ENCODE data around the gene KIAA1671.

KIAA1671 gene

DNA sequence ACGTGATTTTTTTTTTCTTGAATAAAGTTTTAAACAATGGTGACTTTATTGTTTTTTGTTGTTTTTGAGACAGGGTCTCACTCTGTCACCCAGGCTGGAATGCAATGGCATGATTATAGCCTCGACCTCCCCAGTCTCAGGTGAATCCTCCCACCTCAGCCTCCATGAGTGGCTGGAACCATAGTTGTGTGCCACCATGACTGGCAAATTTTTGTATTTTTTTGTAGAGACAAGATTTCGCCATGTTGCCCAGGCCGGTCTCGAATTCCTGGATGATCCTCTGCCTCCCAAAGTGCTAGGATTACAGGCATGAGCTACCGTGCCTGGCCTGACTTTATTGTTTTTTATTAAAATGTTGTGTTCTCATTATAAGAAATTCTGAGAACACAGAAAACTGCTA is 235.0 kb downstream of the KIAA1671 start:
- Mint-ChIP-seq H3K4me3 (no peak overlapping the region), H3K27ac (no peak overlapping the region), H3K4me1 (peaks cover 4% of the 10 kb centered on the region), H3K9me3 (peaks cover 3% of the 10 kb centered on the region), H3K27me3 (ENCODE audit: low read depth, poor library complexity) (peaks cover 2% of the 10 kb centered on the region), H3K36me3 (ENCODE audit: low read depth) (peaks cover 65% of the 10 kb centered on the region)
- TF ChIP-seq, protein P1, sequence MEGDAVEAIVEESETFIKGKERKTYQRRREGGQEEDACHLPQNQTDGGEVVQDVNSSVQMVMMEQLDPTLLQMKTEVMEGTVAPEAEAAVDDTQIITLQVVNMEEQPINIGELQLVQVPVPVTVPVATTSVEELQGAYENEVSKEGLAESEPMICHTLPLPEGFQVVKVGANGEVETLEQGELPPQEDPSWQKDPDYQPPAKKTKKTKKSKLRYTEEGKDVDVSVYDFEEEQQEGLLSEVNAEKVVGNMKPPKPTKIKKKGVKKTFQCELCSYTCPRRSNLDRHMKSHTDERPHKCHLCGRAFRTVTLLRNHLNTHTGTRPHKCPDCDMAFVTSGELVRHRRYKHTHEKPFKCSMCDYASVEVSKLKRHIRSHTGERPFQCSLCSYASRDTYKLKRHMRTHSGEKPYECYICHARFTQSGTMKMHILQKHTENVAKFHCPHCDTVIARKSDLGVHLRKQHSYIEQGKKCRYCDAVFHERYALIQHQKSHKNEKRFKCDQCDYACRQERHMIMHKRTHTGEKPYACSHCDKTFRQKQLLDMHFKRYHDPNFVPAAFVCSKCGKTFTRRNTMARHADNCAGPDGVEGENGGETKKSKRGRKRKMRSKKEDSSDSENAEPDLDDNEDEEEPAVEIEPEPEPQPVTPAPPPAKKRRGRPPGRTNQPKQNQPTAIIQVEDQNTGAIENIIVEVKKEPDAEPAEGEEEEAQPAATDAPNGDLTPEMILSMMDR (IDR thresholded peaks at IDR 0.05) = no peak
- no peak for DNase-seq

DNA sequence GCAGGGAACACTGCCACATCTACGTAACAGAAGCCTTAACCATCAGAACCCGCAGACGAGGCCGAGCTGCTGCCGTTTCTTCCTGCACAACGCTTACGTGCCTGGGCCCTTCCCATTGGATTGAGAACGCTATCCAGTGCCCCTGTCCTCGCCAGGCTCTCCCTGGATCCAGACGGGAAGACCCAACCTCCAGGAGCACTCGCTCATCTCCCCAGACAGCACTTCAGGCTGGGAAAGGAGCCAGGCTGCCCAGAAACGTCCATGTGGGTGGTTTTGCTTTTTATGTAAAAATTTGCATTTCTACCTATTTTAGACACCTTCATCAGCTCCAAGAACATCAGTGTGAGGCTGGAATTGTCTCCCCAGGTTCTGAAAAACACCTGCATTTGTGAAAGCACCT is 239.9 kb downstream of the KIAA1671 start:
- Mint-ChIP-seq H3K36me3 (ENCODE audit: low read depth) (peaks cover 67% of the 10 kb centered on the region), H3K27me3 (ENCODE audit: low read depth, poor library complexity) (no peaks in the 10 kb centered on the region), H3K4me1 (peaks cover 16% of the 10 kb centered on the region), H3K9me3 (peaks cover 3% of the 10 kb centered on the region), H3K27ac (no peak overlapping the region), H3K4me3 (no peak overlapping the region)
- TF ChIP-seq, protein P1 (IDR thresholded peaks at IDR 0.05) = no peak
- DNase-seq = no peak

DNA sequence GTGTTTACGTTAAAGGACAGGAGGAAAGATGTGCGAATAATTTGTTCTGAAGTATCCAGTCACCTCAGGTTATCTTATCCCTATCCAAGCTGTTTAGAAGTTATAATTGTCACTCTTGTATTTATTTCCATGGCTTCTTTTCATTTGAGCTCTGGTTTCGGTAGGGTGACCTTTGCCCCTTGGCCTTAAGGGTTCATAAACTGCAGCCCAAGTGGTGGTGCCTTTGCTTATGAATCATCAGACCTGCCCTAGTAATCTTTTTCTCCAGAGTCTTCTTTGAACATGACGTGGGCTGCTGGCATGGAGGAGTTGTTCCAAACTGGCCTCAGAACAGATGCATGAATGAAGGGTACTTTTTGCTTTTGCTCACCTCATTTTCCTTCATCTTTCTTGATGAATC is 240.6 kb downstream of the KIAA1671 start:
- peaks cover 3% of the 10 kb centered on the region for H3K9me3 Mint-ChIP-seq
- no peak for DNase-seq
- no peak overlapping the region for H3K4me3 Mint-ChIP-seq
- H3K4me1 Mint-ChIP-seq = peaks cover 20% of the 10 kb centered on the region
- H3K27ac Mint-ChIP-seq = no peak overlapping the region
- TF ChIP-seq, protein P1 (IDR thresholded peaks at IDR 0.05) = no peak
- no peaks in the 10 kb centered on the region for H3K27me3 Mint-ChIP-seq (ENCODE audit: low read depth, poor library complexity)
- H3K36me3 Mint-ChIP-seq (ENCODE audit: low read depth) = peaks cover 63% of the 10 kb centered on the region

DNA sequence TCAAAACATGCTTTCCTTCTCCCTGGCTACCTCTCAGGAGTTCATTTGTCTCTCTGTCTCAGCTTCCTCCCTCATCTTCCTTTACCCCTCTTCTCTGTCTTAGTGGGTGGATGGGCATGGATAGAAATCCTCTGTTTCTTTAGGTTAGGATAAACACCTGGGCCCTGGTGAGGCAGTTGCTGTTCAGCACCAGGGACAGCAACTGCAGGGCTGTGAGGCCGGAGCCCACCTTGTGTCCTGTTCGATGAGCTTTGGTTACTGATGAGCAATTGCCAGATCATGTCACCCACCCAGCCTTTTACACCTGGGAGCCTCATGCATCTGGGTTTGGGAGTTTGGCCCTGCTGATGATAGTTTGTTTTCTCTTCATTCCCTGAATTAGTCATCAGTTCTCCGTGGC is 241.0 kb downstream of the KIAA1671 start:
- H3K36me3 Mint-ChIP-seq (ENCODE audit: low read depth) = peaks cover 59% of the 10 kb centered on the region
- no peaks in the 10 kb centered on the region for H3K27me3 Mint-ChIP-seq (ENCODE audit: low read depth, poor library complexity)
- DNase-seq = peak; percentile 64
- peaks cover 20% of the 10 kb centered on the region for H3K4me1 Mint-ChIP-seq
- no peak overlapping the region for H3K27ac Mint-ChIP-seq
- TF ChIP-seq, protein P1 (IDR thresholded peaks at IDR 0.05) = no peak
- peaks cover 3% of the 10 kb centered on the region for H3K9me3 Mint-ChIP-seq
- no peak overlapping the region for H3K4me3 Mint-ChIP-seq

DNA sequence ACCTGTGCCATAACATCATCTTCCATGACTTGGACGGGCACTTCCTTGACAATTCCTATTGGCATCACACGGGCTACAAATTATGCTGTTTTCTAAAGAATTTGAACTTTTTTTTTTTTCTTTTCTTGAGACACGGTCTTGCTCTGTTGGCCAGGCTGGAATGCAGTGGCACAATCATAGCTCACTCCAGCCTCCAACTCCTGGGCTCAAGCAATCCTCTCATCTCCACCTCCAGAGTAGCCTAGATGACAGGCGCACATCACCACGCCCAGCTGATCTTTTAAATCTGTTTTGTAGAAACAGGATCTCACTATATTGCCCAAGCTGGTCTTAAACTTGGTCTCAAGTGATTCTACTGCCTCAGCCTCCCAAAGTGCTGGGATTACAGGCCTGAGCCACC is 243.8 kb downstream of the KIAA1671 start:
- no peak overlapping the region for H3K4me3 Mint-ChIP-seq
- peaks cover 37% of the 10 kb centered on the region for H3K36me3 Mint-ChIP-seq (ENCODE audit: low read depth)
- no peaks in the 10 kb centered on the region for H3K9me3 Mint-ChIP-seq
- DNase-seq = no peak
- no peaks in the 10 kb centered on the region for H3K27me3 Mint-ChIP-seq (ENCODE audit: low read depth, poor library complexity)
- peaks cover 36% of the 10 kb centered on the region for H3K4me1 Mint-ChIP-seq
- TF ChIP-seq, protein P1 (IDR thresholded peaks at IDR 0.05) = no peak
- no peak overlapping the region for H3K27ac Mint-ChIP-seq

DNA sequence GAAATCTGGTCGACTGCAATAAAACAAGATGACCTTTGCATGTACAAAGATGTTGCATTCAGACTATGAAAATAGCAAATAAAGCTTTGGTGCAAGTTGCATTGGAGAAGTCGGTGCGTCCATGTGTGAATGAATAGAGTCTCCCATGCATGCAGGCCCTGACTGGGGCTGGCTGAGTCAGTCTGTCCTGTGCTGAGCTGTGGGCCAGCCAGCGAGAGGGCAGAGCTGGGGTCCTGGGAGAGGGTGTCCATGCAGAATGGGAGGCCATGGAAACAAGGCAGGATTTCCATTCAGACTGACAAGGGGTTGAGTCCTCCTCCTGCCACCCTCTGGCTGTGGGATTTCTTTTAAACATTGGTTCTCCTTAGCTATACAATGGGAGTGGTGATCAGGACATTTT is 244.8 kb downstream of the KIAA1671 start:
- Mint-ChIP-seq H3K4me3 (no peak overlapping the region), H3K27ac (no peak overlapping the region), H3K36me3 (ENCODE audit: low read depth) (peaks cover 29% of the 10 kb centered on the region), H3K9me3 (no peaks in the 10 kb centered on the region), H3K27me3 (ENCODE audit: low read depth, poor library complexity) (no peaks in the 10 kb centered on the region), H3K4me1 (peaks cover 40% of the 10 kb centered on the region)
- TF ChIP-seq, protein P1 (IDR thresholded peaks at IDR 0.05) = no peak
- DNase-seq = no peak

All from nephron progenitor cell (in vitro differentiated cells).